H1 (cell line): Measurements from ENCODE around the gene PHACTR1. TPM values are rescaled to one million over a fixed set of nuclear protein-coding genes. Genes with fewer than 3 reads are reported as not detected.

Source experiments
- CTCF ChIA-PET: fragments of 300-600 bp; sonication (Branson Sonifier 250); formaldehyde crosslinking; loops from one replicate; lab custom pipeline; 2021; ENCODE audit not compliant: partially characterized antibody; lab: Charles Lee
- POLR2A ChIA-PET: fragments of 300-600 bp; sonication (Branson Sonifier 250); formaldehyde crosslinking; loops from one replicate; lab custom pipeline; 2021; ENCODE audit warnings: inconsistent platforms; ENCODE audit not compliant: partially characterized antibody; lab: Charles Lee
- DNase-seq, 2 experiments: peaks; one replicate each; pipeline versions ENCODE4 v3.0.0 to v3.0.0-alpha.2; 2010 to 2022; ENCODE audit warnings: low spot score in 2 of 2, low read depth in 1 of 2, mixed read lengths in 1 of 2
- FAIRE-seq: peaks from 2 replicates; lab custom pipeline; 2011; peaks lifted over from hg19 to GRCh38; lab: Jason Lieb, UNC
- H2AFZ ChIP-seq: 2 replicates; pipeline ENCODE4 v1.8.1; 2012; ENCODE audit warnings: low read length, inconsistent platforms
- H2AK5ac ChIP-seq: 2 replicates; pipeline ENCODE4 v1.6.1; 2013; ENCODE audit warnings: low read depth, low read length
- H2BK120ac ChIP-seq: replicated peaks from 2 replicates; pipeline ENCODE3; 2013; ENCODE audit warnings: low read depth, low read length, inconsistent platforms
- H2BK12ac ChIP-seq: 2 replicates; pipeline ENCODE4 v1.6.1; 2013; ENCODE audit warnings: low read depth, low read length
- H2BK15ac ChIP-seq: 2 replicates; pipeline ENCODE4 v1.6.1; 2013; ENCODE audit warnings: low read length
- H2BK20ac ChIP-seq: 2 replicates; pipeline ENCODE4 v1.6.1; 2013; ENCODE audit warnings: low read length
- H2BK5ac ChIP-seq: 2 replicates; pipeline ENCODE4 v1.6.1; 2013; ENCODE audit warnings: low read depth, low read length
- H3K14ac ChIP-seq: 2 replicates; pipeline ENCODE4 v1.6.1; 2013; ENCODE audit warnings: inconsistent platforms; ENCODE audit not compliant: insufficient read length
- H3K18ac ChIP-seq: 2 replicates; pipeline ENCODE4 v1.6.1; 2013; ENCODE audit warnings: low read length; ENCODE audit errors: extremely low read depth
- H3K23ac ChIP-seq: 2 replicates; pipeline ENCODE4 v1.6.1; 2013; ENCODE audit warnings: inconsistent platforms; ENCODE audit not compliant: insufficient read length
- H3K23me2 ChIP-seq: 2 replicates; pipeline ENCODE4 v1.6.1; 2013; ENCODE audit warnings: low read depth, low read length
- H3K27ac ChIP-seq: 2 replicates; pipeline ENCODE4 v1.6.1; 2011; ENCODE audit warnings: low read depth, low read length, inconsistent platforms
- H3K27me3 ChIP-seq, 4 experiments: replicated peaks in 1 of 4; 1 replicate in 1 of 4; 2 replicates in 3 of 4; pipeline versions ENCODE4 v1.6.1 to v1.8.1; 2011 to 2013; ENCODE audit warnings: low read length in 3 of 4, mild to moderate bottlenecking in 3 of 4, inconsistent platforms in 2 of 4, mixed read lengths in 2 of 4, moderate library complexity in 1 of 4; ENCODE audit not compliant: control insufficient read depth in 3 of 4, insufficient read depth in 3 of 4; ENCODE audit errors: extremely low read depth in 1 of 4
- H3K36me3 ChIP-seq, 4 experiments: 2 replicates each; pipeline versions ENCODE4 v1.6.1 to v1.8.1; 2011 to 2013; ENCODE audit warnings: mild to moderate bottlenecking in 4 of 4, low read length in 3 of 4, moderate library complexity in 2 of 4, control low read depth in 1 of 4, inconsistent platforms in 1 of 4; ENCODE audit not compliant: insufficient read depth in 4 of 4, control insufficient read depth in 2 of 4
- H3K4ac ChIP-seq: replicated peaks from 2 replicates; pipeline ENCODE3; 2013; ENCODE audit warnings: low read length, low read depth, mixed read lengths, inconsistent platforms; ENCODE audit not compliant: insufficient read length
- H3K4me1 ChIP-seq, 4 experiments: replicated peaks in 1 of 4; 1 replicate in 1 of 4; 2 replicates in 3 of 4; pipeline versions ENCODE4 v1.6.1 to v1.8.1; 2011 to 2013; ENCODE audit warnings: low read length in 3 of 4, inconsistent platforms in 2 of 4, mixed read lengths in 1 of 4; ENCODE audit not compliant: insufficient read depth in 4 of 4, control insufficient read depth in 3 of 4
- H3K4me2 ChIP-seq, 2 experiments: 2 replicates each; pipeline versions ENCODE4 v1.6.1 to v1.8.1; 2011 to 2013; ENCODE audit warnings: low read depth in 2 of 2, low read length in 2 of 2, control low read depth in 1 of 2, inconsistent platforms in 1 of 2, mild to moderate bottlenecking in 1 of 2; ENCODE audit not compliant: insufficient read depth in 1 of 2
- H3K4me3 ChIP-seq, 4 experiments: fragments of 200-600, 300-600 bp in 1 of 4; sonication (generic), shearing (Covaris generic), sonication (Bioruptor Twin) in 1 of 4; 2 replicates each; pipeline versions ENCODE4 v1.5.1 to v1.8.1; 2011 to 2016; ENCODE audit warnings: low read length in 4 of 4, low read depth in 3 of 4, control low read depth in 2 of 4, inconsistent platforms in 2 of 4, mild to moderate bottlenecking in 2 of 4, mixed read lengths in 1 of 4, moderate library complexity in 1 of 4; ENCODE audit not compliant: insufficient read depth in 2 of 4; ENCODE audit errors: extremely low read depth in 1 of 4
- H3K56ac ChIP-seq: replicated peaks from 2 replicates; pipeline ENCODE3; 2013; ENCODE audit warnings: low read depth, mild to moderate bottlenecking, mixed read lengths, low read length, inconsistent platforms; ENCODE audit not compliant: insufficient read length
- H3K79me1 ChIP-seq: 2 replicates; pipeline ENCODE4 v1.6.1; 2013; ENCODE audit warnings: low read depth, low read length, control low read depth
- H3K79me2 ChIP-seq, 2 experiments: 2 replicates each; pipeline versions ENCODE4 v1.6.1 to v1.8.1; 2012 to 2013; ENCODE audit warnings: low read length in 2 of 2, mild to moderate bottlenecking in 2 of 2, inconsistent platforms in 1 of 2; ENCODE audit not compliant: insufficient read depth in 2 of 2, control insufficient read depth in 1 of 2
- H3K9ac ChIP-seq, 4 experiments: replicated peaks in 1 of 4; 1 replicate in 1 of 4; 2 replicates in 3 of 4; pipeline versions ENCODE4 v1.6.1 to v1.8.1; 2011 to 2013; ENCODE audit warnings: low read depth in 3 of 4, low read length in 3 of 4, control low read depth in 2 of 4, mild to moderate bottlenecking in 2 of 4, moderate library complexity in 2 of 4, inconsistent platforms in 1 of 4; ENCODE audit errors: extremely low read depth in 1 of 4
- H3K9me3 ChIP-seq, 2 experiments: 2 replicates each; pipeline versions ENCODE4 v1.6.1 to v1.8.1; 2012 to 2013; ENCODE audit warnings: mild to moderate bottlenecking in 2 of 2, moderate library complexity in 2 of 2, control low read depth in 1 of 2, inconsistent platforms in 1 of 2, low read depth in 1 of 2, low read length in 1 of 2, mixed read lengths in 1 of 2; ENCODE audit not compliant: insufficient read depth in 2 of 2
- H4K20me1 ChIP-seq, 2 experiments: replicated peaks in 1 of 2; 2 replicates each; pipeline versions ENCODE3 to v1.8.1; 2011 to 2013; ENCODE audit warnings: inconsistent platforms in 2 of 2, low read length in 2 of 2, mild to moderate bottlenecking in 1 of 2; ENCODE audit not compliant: insufficient read depth in 2 of 2, control insufficient read depth in 1 of 2
- H4K5ac ChIP-seq: 2 replicates; pipeline ENCODE4 v1.6.1; 2013; ENCODE audit warnings: low read length, low read depth, mixed read lengths, inconsistent platforms; ENCODE audit not compliant: insufficient read length
- H4K8ac ChIP-seq: 2 replicates; pipeline ENCODE4 v1.8.0; 2013; ENCODE audit warnings: mild to moderate bottlenecking, moderate library complexity, low read length, inconsistent platforms; ENCODE audit not compliant: insufficient read depth; ENCODE audit errors: extremely low read depth
- H4K91ac ChIP-seq: replicated peaks from 2 replicates; pipeline ENCODE3; 2013; ENCODE audit warnings: low read length, mixed read lengths, inconsistent platforms; ENCODE audit not compliant: insufficient read length
- JUND ChIP-seq: IDR thresholded peaks from 2 replicates; pipeline ENCODE4 v1.6.1; 2011; ENCODE audit warnings: mild to moderate bottlenecking, improper control_type of control experiment, low read length
- RFX5 ChIP-seq: IDR thresholded peaks from 2 replicates; pipeline ENCODE4 v1.6.1; 2011; ENCODE audit warnings: low read depth, low read length, improper control_type of control experiment, borderline replicate concordance
- SP1 ChIP-seq: IDR thresholded peaks from 2 replicates; pipeline ENCODE4 v1.6.1; 2011; ENCODE audit warnings: low read depth, low read length
- SP4 ChIP-seq: IDR thresholded peaks from 2 replicates; pipeline ENCODE4 v1.6.1; 2012; ENCODE audit warnings: low read length, inconsistent platforms
- SUZ12 ChIP-seq: fragments of 200-600 bp; sonication (generic); IDR thresholded peaks from 2 replicates; pipeline ENCODE4 v1.6.1; 2012; ENCODE audit warnings: mild to moderate bottlenecking, inconsistent platforms, low read length, moderate library complexity, mixed read lengths
- WGBS, 2 experiments: shearing (Covaris generic) in 1 of 2; methylation state at CpG; one replicate each; pipeline versions ENCODE4 v1.1.6 to v1.1.7; 2013 to 2015; ENCODE audit warnings: low lambda C conversion rate in 2 of 2, mixed read lengths in 2 of 2, inconsistent platforms in 1 of 2, low coverage in 1 of 2, missing lambda C conversion rate in 1 of 2; ENCODE audit not compliant: insufficient replicate concordance in 2 of 2, insufficient coverage in 1 of 2, insufficient read length in 1 of 2; ENCODE audit errors: extremely low coverage in 1 of 2, missing lambda C conversion rate in 1 of 2; 5-methylcytosine and 5-hydroxymethylcytosine counted together
- polyA plus RNA-seq, 7 experiments: library from polyadenylated mRNA; depleted of rRNA in 3 of 7; stranded (reverse) in 5 of 7; unstranded in 2 of 7; fragments of >200 nt in 5 of 7; fragments of 200-250 nt in 2 of 7; gene quantifications; 1 replicate in 5 of 7; 2 replicates in 1 of 7; 4 replicates in 1 of 7; pipeline versions ENCODE4 v1.2.1 to v1.2.3, GENCODE V29; 2011 to 2013; ENCODE audit warnings: missing spikeins in 2 of 7, mixed read lengths in 2 of 7
- total RNA-seq: library from RNA; stranded (reverse); fragmentation: NEBNext Ultra II Directional; extraction: Animal tissue kit (Norgen Biotek cat#: 25700); gene quantifications from 2 replicates; pipeline ENCODE4 v1.2.1, GENCODE V29; 2021
- TF ChIP-seq, protein P1 (sequence below), 3 experiments: IDR thresholded peaks; 1 replicate in 2 of 3; 2 replicates in 1 of 3; pipeline versions ENCODE4 v1.5.1 to v1.6.1; 2011; ENCODE audit warnings: low read length in 3 of 3, mild to moderate bottlenecking in 3 of 3, inconsistent platforms in 2 of 3, low read depth in 1 of 3, moderate library complexity in 1 of 3; ENCODE audit not compliant: insufficient read depth in 1 of 3; ENCODE audit errors: control extremely low read depth in 1 of 3

PHACTR1 gene
- total and polyA plus RNA-seq, 2 of the 8 experiments (the other 6 are each of a cell fraction or from before 2014, with no cell fraction given), result 3.9 to 17.1 TPM

- Histone ChIP-seq H3K4ac (no peak overlapping the region), H3K23me2 (no peaks in the 10 kb centered on the region), H3K9me3 (no peaks in the 10 kb centered on the region), H2BK12ac (no peak overlapping the region), H2AFZ (no peak overlapping the region), H3K79me2 (no peaks in the 10 kb centered on the region), H3K79me1 (0 out of 2 replicates have a peak, but pooled peaks cover 6% of the 10 kb centered on the region), H3K4me2 (no peak overlapping the region), H3K4me1 (no peaks in the 10 kb centered on the region), H2AK5ac (no peak overlapping the region), H3K23ac (no peak overlapping the region), H4K8ac (no peak overlapping the region), H4K5ac (no peak overlapping the region), H3K27me3 (no peaks in the 10 kb centered on the region), H3K56ac (no peak overlapping the region), H2BK15ac (no peak overlapping the region), H4K20me1 (peaks cover 7 to 14% of the 10 kb centered on the region in 2 experiments), H2BK5ac (no peak overlapping the region), H2BK120ac (no peak overlapping the region), H3K27ac (no peak overlapping the region), H3K4me3 (no peak overlapping the region), H2BK20ac (no peak overlapping the region), H3K14ac (no peak overlapping the region), H4K91ac (no peak overlapping the region), H3K9ac (no peak overlapping the region), H3K36me3 (peaks cover 13 to 44% (median 42%) of the 10 kb centered on the region in 4 experiments; a peak in 7 of 8 replicates), H3K18ac (no peak overlapping the region)
- DNase-seq (peak in 1 of 2 experiments; percentile 28), FAIRE-seq (no peak)
- CTCF ChIA-PET, result interaction anchor here (1.8 kb wide), 1 partner anchor 21 kb away, joined by 5 read pairs; no protein-coding TSS in a partner anchor
- WGBS, 2 experiments, result 75% methylated on average over 3 of the region's 3 CpGs; no CpG with 5 or more reads in 1 of the 2 experiments
- POLR2A ChIA-PET, result interaction anchor here (0.8 to 2.2 kb wide), 4 partner anchors 9 to 1053 kb away, joined by 3 to 6 read pairs (median 4); no protein-coding TSS in a partner anchor
- TF ChIP-seq JUND, result no peak
- TF ChIP-seq, protein P1, sequence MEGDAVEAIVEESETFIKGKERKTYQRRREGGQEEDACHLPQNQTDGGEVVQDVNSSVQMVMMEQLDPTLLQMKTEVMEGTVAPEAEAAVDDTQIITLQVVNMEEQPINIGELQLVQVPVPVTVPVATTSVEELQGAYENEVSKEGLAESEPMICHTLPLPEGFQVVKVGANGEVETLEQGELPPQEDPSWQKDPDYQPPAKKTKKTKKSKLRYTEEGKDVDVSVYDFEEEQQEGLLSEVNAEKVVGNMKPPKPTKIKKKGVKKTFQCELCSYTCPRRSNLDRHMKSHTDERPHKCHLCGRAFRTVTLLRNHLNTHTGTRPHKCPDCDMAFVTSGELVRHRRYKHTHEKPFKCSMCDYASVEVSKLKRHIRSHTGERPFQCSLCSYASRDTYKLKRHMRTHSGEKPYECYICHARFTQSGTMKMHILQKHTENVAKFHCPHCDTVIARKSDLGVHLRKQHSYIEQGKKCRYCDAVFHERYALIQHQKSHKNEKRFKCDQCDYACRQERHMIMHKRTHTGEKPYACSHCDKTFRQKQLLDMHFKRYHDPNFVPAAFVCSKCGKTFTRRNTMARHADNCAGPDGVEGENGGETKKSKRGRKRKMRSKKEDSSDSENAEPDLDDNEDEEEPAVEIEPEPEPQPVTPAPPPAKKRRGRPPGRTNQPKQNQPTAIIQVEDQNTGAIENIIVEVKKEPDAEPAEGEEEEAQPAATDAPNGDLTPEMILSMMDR (IDR thresholded peaks at IDR 0.05; ENCODE audit: control extremely low read depth in 1 of 3, insufficient read depth in 1 of 3, low read depth in 1 of 3, low read length in 3 of 3), result no peak
- TF ChIP-seq SP1, result no peak
- no peak for TF ChIP-seq SUZ12
- TF ChIP-seq SP4, result no peak
- no peak for TF ChIP-seq RFX5
Observed at GRCh38 chr6:13298446-13298845, 581.9 kb downstream of the PHACTR1 start.
